ENCODE data around the gene MT3.
"Not testable (repeated sequence)": the region's sequence is repeated elsewhere in the genome, so short reads cannot be mapped to it uniquely, and the experiment has no call there.

MT3 gene

DNA sequence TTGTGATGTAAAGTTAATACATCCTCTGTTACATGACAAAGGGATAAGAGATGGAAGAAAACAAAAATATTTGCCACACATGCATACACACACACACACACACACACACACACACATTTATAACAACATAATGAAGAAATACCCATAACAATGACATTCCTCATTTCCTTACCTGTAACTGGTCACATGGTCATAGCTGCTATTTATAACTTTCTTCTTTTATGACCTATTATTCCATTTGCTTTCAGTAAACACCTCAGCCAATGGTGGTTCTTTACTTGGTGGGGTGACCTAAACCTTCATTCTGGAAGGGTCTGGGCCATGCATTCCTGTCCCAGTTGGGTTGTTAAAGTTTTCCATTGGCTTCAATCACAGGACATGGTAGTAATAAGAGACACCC lies 24.4 kb downstream of the MT3 start:
- TF ChIP-seq CTCF (conservative IDR thresholded peaks at IDR 0.05) = no peak
- H3K27ac ChIP-seq = no peak overlapping the region

- no peak for TF ChIP-seq CTCF (conservative IDR thresholded peaks at IDR 0.05)
- H3K27ac ChIP-seq = no peak overlapping the region
Observed at GRCh38 chr16:56614549-56614991, 25.2 kb downstream of the MT3 start.

DNA sequence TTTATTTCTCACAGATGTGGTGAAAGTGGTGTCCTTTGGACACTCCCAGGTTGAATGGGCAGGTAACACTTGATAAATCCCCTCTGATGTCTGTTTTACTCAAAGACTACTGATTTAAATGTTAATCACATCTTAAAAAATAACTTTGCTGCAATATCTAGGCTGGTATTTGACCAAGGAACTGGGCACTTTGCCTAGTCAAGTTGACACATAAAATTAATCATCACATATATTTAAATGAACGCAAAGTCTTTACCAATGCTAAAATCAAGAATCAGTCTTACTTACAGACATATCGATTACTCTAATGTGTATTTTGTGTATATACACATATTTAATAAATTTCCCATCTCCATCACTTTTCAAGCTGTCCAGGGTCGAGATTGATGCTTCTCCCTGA lies 26.0 kb downstream of the MT3 start:
- no peak overlapping the region for H3K27ac ChIP-seq
- TF ChIP-seq CTCF (conservative IDR thresholded peaks at IDR 0.05) = no peak

DNA sequence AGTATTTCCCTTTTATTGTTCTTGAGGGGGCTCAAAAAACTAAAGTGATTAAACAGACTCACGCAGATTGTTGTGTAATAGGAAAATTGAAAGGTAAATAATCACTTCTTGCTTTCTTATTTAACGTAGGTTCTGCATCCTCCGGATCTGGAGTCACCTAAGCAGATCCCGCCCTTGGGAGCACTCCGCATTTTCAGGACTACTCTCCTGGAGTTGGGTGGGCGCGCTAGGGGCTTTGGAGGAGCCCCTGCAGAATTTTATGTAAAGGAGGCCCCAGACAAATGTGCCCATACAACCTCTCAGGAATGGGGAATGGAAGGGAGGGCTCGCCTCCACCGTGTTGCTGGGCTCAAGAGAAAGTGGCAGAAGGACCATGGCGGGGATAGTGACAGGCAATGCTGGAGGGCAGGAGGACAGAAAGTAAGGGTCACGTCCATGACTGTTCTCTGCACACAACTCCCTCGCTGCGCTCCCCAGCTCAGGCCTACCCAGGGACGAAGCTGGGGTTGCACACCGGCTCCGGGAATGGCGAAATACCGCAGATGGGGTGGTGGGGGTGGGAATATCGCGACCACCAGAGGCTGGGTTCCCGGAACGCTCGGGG lies 27.4 kb downstream of the MT3 start:
- TF ChIP-seq CTCF (conservative IDR thresholded peaks at IDR 0.05) = no peak
- H3K27ac ChIP-seq = peak overlapping the region; percentile 19; the same call in 1 of the 2 replicates

DNA sequence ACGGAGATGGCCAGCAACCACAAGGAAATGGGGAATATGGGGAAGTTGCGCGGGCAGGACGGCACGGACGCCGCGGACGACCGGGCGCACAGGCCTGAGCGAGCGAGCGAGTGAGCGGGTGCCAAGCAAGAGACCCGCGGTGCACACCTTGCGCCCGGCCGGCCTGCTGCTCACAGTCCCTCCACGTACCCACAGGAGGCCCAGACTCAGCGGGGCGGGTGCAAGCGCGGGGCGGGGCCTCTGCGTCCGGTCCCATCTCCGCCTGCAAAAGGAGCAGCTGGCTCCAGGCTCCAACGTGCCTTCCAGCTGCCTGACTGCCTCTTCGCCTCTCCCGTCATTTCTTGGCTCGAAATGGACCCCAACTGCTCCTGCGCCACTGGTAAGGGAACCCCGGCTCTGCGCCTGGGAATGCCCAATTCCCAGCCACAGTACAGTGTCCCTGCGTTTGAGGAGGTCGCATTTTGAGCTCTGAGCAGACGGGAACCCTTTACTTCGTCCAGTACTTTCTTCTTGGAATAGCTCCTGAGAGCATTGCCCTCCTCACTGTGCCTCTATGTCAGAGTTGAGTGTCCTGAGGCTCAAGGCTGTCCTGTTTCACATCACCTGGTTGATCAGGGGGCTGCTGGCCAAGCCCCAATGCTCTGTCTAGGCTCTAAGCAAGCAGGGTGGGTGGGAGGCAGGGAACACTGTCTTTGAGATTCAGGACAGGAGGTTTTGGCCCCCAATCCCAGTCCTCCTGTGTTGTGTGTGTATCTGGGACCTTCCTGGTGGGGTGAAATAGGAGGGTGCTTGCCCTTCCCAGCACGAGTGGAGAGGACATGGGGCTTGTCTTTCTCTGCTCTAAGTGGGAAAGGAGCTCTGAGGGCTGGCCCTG lies 28.1 kb downstream of the MT3 start:
- peak overlapping the region; percentile 19; the same call in 1 of the 2 replicates for H3K27ac ChIP-seq
- TF ChIP-seq CTCF (conservative IDR thresholded peaks at IDR 0.05) = no peak

DNA sequence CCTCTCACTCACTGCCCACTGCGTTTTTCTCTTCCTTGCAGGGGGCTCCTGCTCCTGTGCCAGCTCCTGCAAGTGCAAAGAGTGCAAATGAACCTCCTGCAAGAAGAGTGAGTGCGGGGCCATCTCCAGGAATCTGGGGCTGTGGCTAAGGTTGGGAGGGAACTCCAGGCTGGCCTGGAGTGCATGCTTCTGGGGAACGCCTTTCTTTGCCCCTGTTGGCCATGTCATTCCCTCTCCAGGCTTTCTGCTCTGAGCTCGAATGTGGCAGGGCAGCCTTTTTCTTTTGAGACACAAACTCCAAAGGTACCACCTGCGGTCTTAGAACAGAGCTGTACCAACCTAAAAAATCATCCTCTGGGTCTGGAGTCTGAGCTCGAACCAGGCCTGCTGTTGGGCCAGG lies 28.8 kb downstream of the MT3 start:
- no peak for TF ChIP-seq CTCF (conservative IDR thresholded peaks at IDR 0.05)
- H3K27ac ChIP-seq = no peak overlapping the region

DNA sequence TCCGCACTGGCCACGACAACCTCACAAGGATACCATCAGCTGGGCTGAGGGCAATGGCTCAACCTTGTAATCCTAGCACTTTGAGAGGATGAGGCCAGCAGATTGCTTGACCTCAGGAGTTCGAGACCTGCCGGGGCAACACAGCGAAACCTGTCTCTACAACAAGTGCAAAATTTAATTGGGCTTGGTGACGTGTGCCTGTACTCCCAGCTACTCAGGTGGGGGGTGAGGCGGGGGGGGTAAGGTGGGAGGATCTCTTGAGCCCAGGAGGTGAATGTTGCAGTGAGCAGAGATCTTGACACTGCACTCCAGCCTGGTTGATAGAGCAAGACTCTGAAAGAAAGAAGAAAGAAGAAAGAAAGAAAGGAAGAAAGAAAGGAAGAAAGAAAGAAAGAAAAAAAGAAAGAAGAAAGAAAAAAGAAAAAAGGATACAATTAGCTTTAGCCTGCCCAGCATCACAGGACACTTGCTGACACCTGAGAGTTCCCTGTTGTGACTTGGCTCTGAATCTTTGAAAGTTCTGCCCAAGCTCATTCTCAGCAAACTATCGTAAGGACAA lies 31.1 kb downstream of the MT3 start:
- TF ChIP-seq CTCF (conservative IDR thresholded peaks at IDR 0.05) = no peak
- no peak overlapping the region for H3K27ac ChIP-seq

DNA sequence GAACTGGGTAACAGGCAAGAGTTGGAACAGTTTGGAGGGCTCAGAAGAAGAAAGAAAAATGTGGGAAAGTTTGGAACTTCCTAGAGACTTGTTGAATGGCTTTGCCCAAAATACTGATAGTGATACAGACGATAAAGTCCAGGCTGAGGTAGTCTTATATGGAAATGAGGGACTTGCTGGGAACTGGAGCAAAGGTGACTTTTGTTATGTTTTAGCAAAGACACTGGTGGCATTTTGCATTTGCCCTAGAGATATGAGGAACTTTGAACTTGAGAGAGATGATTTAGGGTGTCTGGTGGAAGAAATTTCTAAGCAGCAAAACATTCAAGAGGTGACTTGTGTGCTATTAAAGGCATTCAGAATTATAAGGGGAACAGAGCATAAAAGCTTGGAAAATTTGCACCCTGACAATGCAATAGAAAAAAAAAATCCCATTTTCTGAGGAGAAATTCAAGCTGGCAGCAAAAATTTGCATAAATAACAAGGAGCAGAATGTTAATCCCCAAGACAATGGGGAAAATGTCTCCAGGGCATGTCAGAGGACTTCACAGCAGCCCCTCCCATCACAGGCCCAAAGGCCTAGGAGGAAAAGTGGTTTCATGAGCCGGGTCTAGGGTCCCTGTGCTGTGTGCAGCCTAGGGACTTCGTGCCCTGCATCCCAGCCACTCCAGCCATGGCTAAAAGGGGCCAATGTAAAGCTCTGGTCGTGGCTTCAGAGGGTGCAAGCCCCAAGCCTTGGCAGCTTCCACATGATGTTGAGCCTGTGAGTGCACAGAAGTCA lies 32.5 kb downstream of the MT3 start:
- H3K27ac ChIP-seq = not testable (repeated sequence)

DNA sequence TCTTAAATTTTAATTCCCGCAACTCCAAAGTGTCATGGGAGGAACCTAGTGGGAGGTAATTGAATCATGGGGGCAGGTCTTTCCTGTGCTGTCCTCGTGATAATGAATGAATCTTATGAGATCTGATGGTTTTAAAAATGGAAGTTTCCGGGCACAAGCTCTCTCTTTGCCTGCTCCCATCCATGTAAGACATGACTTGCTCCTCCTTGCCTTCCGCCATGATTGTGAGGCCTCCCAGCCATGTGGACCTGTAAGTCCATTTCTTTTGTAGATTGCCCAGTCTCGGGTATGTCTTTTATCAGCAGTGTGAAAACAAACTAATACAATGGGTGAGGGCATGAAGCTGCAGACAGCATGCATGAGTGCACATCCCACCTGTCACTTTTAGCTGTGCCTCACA lies 33.9 kb downstream of the MT3 start:
- H3K27ac ChIP-seq = not testable (repeated sequence)
